Suprapubic skin (tissue), 3 donors: ENCODE results near the gene TREML4.

Experiments
- EP300 ChIP-seq: sonication (generic); formaldehyde crosslinking; IDR thresholded peaks from one replicate; pipeline ENCODE4 v1.6.1; 2017; ENCODE audit warnings: antibody characterized with exemption
- TF ChIP-seq, protein P1 (sequence below), 2 donors: fragments of 200-600 bp in 1 of 2; fragments of 450-650 bp in 1 of 2; sonication (generic) in 1 of 2; IDR thresholded peaks; one replicate each; pipeline ENCODE4 v1.5.1; 2016 to 2019; ENCODE audit warnings: antibody characterized with exemption in 2 of 2, mild to moderate bottlenecking in 1 of 2, moderate library complexity in 1 of 2

- TF ChIP-seq EP300 = no peak
- TF ChIP-seq, protein P1, sequence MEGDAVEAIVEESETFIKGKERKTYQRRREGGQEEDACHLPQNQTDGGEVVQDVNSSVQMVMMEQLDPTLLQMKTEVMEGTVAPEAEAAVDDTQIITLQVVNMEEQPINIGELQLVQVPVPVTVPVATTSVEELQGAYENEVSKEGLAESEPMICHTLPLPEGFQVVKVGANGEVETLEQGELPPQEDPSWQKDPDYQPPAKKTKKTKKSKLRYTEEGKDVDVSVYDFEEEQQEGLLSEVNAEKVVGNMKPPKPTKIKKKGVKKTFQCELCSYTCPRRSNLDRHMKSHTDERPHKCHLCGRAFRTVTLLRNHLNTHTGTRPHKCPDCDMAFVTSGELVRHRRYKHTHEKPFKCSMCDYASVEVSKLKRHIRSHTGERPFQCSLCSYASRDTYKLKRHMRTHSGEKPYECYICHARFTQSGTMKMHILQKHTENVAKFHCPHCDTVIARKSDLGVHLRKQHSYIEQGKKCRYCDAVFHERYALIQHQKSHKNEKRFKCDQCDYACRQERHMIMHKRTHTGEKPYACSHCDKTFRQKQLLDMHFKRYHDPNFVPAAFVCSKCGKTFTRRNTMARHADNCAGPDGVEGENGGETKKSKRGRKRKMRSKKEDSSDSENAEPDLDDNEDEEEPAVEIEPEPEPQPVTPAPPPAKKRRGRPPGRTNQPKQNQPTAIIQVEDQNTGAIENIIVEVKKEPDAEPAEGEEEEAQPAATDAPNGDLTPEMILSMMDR (IDR thresholded peaks at IDR 0.05) = no peak
Measured at GRCh38 chr6:41280381-41281057, 52.4 kb downstream of the TREML4 start.
